Cardiac muscle cell (in vitro differentiated cells and primary cell): Measurements from ENCODE around the gene SGK1. TPM values are rescaled to one million over a fixed set of nuclear protein-coding genes. Genes with fewer than 3 reads are reported as not detected.

Source experiments
- DNase-seq, 2 donors: peaks; one replicate each; pipeline versions ENCODE4 v3.0.0 to v3.0.0-alpha.2; 2010 to 2017; ENCODE audit warnings: low read depth in 1 of 2, low spot score in 1 of 2
- H3K27ac ChIP-seq: fragments of 200-600 bp; sonication (generic); 2 replicates; pipeline ENCODE4 v1.5.1; 2016
- H3K27me3 ChIP-seq: fragments of 200-600 bp; sonication (generic); 2 replicates; pipeline ENCODE4 v1.6.0; 2016; ENCODE audit warnings: control low read depth
- H3K36me3 ChIP-seq: fragments of 200-600 bp; sonication (generic); 2 replicates; pipeline ENCODE4 v1.5.1; 2016; ENCODE audit warnings: control low read depth
- H3K4me1 ChIP-seq: fragments of 200-600 bp; sonication (generic); 2 replicates; pipeline ENCODE4 v1.8.1; 2017; ENCODE audit warnings: low read depth, mild to moderate bottlenecking, mixed run types
- H3K4me3 ChIP-seq: fragments of 200-600 bp; sonication (generic); 2 replicates; pipeline ENCODE4 v1.5.1; 2016; ENCODE audit warnings: mild to moderate bottlenecking
- H3K9me3 ChIP-seq: fragments of 200-600 bp; sonication (generic); 2 replicates; pipeline ENCODE4 v1.5.1; 2017; ENCODE audit warnings: low read depth, mild to moderate bottlenecking, control low read depth
- CTCF ChIP-seq: IDR thresholded peaks from 2 replicates; pipeline ENCODE4 v1.5.1; 2012; ENCODE audit warnings: low read depth, mild to moderate bottlenecking, low read length
- polyA plus RNA-seq: library from polyadenylated mRNA; unstranded; fragments of >200 nt; fragmentation: Nextera tagmentation; extraction: Ambion mirVana; gene quantifications from 2 replicates; pipeline ENCODE4 v1.2.1, GENCODE V29; 2016
- total RNA-seq: library from RNA; depleted of rRNA; stranded (reverse); fragments of >200 nt; gene quantifications from 2 replicates; pipeline ENCODE4 v1.2.3, GENCODE V29; 2016

The SGK1 gene
- total and polyA plus RNA-seq, 2 experiments from 2014 or later, result 5.3 to 7.7 TPM

GRCh38 chr6:134122775-134123174 lies 195.1 kb downstream of the SGK1 start:
- DNase-seq, result no peak
- no peaks in the 10 kb centered on the region for H3K27me3 ChIP-seq
- no peak for TF ChIP-seq CTCF

GRCh38 chr6:134119486-134119885 lies 198.4 kb downstream of the SGK1 start:
- no peak overlapping the region for H3K27ac ChIP-seq
- no peaks in the 10 kb centered on the region for H3K27me3 ChIP-seq
- no peak for DNase-seq
- H3K36me3 ChIP-seq, result no peaks in the 10 kb centered on the region
- no peaks in the 10 kb centered on the region for H3K4me1 ChIP-seq
- no peak overlapping the region for H3K4me3 ChIP-seq
- no peaks in the 10 kb centered on the region for H3K9me3 ChIP-seq
- no peak for TF ChIP-seq CTCF

More at GRCh38 chr6:134122775-134123174, 195.1 kb downstream of the SGK1 start:
- H3K4me1 ChIP-seq, result no peaks in the 10 kb centered on the region
- no peak overlapping the region for H3K27ac ChIP-seq
- H3K36me3 ChIP-seq, result no peaks in the 10 kb centered on the region
- no peaks in the 10 kb centered on the region for H3K9me3 ChIP-seq
- H3K4me3 ChIP-seq, result no peak overlapping the region
